COLO668 (cell line): ENCODE results near the gene OR13C4.
"Not testable (repeated sequence)": the region's sequence is repeated elsewhere in the genome, so short reads cannot be mapped to it uniquely, and the experiment has no call there.

Experiments used
- DNase-seq: peaks from one replicate; lab custom pipeline; 2025; ENCODE audit not compliant: unreplicated experiment; lab: John Stamatoyannopoulos, UW

The OR13C4 gene

DNA sequence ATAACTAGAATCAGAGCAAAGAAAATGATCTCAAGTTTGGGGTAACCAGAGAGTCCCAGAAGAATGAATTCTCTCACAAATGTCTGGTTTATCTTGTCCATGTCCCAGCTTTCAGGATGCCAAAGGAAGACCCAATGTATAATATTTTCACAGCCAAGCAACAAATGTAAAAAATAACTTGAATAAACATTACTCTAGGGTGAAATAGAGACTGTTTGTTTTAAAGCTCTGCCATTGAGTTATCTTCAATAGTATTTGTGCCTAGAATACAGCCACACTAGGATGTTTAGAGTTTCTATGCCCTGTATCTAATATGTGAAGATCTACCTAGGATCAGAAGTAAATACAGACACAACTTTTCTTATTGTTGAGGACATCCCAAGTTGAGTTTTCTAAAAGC is at the start of gene OR13C4:
Gene OR13C4 (minus strand): TSS at position 101 of the 400 bp plus-strand sequence. CDS start 0 bp downstream, at position 101.
- no peak for DNase-seq

- DNase-seq, result no peak
Observed at GRCh38 chr9:104575456-104575855, 48.4 kb upstream of the OR13C4 start.

GRCh38 chr9:104572612-104573011 is 45.6 kb upstream of the OR13C4 start:
- no peak for DNase-seq

DNA sequence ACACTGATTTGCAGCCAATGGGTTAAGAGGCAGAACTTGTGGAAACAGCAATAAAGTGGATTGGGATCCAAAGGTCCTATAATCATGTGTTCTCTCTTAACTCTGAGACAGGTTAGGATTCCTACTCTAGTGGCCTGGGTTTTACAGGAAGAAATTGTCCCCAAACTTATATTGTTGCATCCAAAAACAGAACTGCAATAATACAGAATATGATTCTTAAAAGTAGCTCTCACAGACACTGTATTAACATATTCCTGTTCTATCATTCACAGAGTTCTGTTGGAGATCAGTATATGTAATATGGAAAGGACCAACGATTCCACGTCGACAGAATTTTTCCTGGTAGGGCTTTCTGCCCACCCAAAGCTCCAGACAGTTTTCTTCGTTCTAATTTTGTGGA is 41.9 kb upstream of the OR13C4 start, which contains the start of gene OR13C8:
Gene OR13C8 (plus strand): TSS at position 301 of the 400 bp plus-strand sequence. CDS start 0 bp downstream, at position 301.
- DNase-seq, result no peak

DNA sequence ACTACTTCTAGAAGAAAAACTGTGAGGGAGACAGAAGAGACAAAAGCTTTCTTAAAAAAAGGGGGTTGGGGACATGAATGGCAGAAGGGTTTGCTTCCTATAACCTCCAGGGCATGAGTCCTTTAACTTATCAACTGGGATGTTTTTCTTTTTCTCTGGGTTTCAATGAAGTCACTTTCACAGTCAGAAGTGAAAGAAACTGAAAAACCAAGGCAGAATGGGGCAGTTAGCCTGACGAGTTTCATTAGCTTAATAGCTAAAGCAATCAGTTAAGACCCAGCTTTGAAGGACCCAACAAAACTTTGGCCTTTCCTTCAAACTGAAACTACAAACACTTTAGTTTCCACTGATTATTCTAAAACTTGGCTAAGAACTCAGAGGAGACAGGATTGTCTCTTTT is 37.3 kb upstream of the OR13C4 start:
- DNase-seq, result no peak

- peak; percentile 5 for DNase-seq
Observed at GRCh38 chr9:104556830-104557634, 30.0 kb upstream of the OR13C4 start.

DNA sequence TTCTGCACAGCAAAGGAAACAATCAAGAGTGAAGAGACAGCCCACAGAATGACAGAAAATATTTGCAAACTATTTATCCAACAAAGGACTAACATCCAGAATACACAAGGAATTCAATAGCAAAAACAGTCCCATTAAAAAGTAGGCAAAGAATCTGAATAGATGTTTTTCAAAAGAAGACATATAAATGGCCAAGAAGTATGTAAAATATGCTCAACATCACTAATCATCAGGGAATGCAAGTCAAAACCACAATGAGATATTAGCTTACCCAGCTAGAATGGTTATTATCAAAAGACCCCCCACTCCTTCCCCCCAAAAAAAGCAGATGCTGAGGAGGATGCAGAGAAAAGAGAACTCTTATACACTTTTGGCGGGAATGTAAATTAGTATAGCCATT is 28.5 kb upstream of the OR13C4 start:
- no peak for DNase-seq

DNA sequence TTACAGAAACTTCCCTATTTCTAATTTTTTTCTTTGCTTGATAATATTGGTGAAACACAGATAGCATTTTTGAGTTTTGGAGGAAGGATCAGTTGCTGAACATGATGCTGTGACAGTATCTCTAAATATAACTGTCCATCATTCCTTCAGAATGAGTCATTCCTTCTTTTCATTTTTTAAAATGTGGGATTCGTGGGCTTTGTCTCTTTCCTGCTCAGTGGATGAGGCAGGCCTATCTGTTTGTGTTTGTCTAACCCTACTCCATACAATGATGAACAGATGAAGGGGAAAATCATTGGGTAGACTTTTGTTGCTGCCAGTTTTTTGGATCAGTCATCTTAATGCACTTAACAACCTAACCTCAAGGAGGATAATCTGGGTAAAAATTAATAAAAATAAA is 26.3 kb upstream of the OR13C4 start:
- DNase-seq, result no peak

- no peak for DNase-seq
Observed at GRCh38 chr9:104544644-104545043, 17.6 kb upstream of the OR13C4 start.

DNA sequence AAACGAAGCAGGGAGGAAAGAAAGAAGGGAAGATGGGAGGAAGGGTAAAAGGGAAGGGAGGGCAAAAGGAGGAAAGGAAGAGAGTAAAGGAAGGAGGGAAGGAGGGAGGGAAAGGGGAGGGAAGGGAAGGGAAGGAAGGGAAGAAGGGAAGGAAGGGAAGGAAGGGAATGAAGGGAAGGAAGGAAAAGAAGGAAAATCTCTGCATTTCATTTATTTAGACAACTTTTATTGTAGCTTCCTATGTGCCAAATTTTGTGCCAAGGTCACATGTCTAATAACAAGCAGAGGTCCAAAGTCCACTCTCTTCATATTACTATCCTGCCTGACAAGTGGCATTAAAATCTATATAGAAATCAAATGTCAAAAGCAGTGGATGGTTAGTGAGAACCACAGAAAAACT is 12.3 kb upstream of the OR13C4 start:
- no peak for DNase-seq

- DNase-seq, result no peak
Observed at GRCh38 chr9:104536756-104537155, 9.7 kb upstream of the OR13C4 start, which contains the start of gene OR13C3. Gene OR13C3 (minus strand): TSS chr9:104536856. CDS start chr9:104536723, 133 bp downstream.

DNA sequence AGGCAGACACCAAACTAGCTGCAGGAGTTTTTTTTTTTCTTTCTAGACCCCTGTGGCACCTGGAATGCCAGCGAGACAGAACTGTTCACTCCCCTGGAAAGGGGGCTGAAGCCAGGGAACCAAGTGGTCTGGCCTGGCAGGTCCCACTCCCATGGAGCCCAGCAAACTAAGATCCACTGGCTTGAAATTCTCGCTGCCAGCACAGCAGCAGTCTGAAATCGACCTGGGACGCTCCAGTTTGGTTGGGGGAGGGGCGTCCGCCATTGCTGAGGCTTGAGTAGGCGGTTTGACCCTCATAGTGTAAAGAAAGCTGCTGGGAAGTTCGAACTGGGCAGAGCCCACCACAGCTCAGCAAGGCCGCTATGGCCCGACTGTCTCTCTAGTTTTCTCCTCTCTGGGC is 6.8 kb downstream of the OR13C4 start:
- DNase-seq, result not testable (repeated sequence)

- no peak for DNase-seq
Observed at GRCh38 chr9:104514901-104515300, 12.1 kb downstream of the OR13C4 start.

GRCh38 chr9:104506565-104506964 is 20.4 kb downstream of the OR13C4 start:
- no peak for DNase-seq

- no peak for DNase-seq
Observed at GRCh38 chr9:104503963-104504362, 23.0 kb downstream of the OR13C4 start, which contains the start of gene OR13F1. Gene OR13F1 (plus strand): TSS chr9:104504263. CDS start chr9:104504263, 0 bp downstream.

GRCh38 chr9:104503440-104503839 is 23.6 kb downstream of the OR13C4 start:
- DNase-seq, result no peak

GRCh38 chr9:104494808-104495207 is 32.2 kb downstream of the OR13C4 start:
- no peak for DNase-seq

DNA sequence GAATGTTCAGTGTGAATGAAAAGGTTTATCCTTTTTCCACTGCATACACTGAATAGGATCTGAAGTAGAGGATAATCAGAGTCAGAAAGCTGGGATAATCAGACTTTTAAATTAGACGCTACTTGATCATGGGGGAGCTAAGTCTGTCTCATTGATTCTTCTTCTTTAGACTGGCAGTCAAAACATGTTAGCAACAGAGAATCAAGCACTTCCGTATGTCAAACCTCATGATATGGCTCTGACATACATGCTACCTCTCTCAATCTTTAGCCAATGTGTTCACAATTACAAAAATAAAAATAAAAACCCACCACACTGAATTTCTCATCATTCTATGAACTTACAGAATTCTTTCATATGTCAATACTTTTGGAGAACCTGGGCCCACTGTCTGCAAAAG is 42.0 kb downstream of the OR13C4 start:
- DNase-seq, result no peak

GRCh38 chr9:104482921-104483570 is 44.0 kb downstream of the OR13C4 start:
- no peak for DNase-seq
